Endometrium (tissue), 2 donors: ENCODE data around the gene INHBE.
"Not testable (repeated sequence)": the region's sequence is repeated elsewhere in the genome, so short reads cannot be mapped to it uniquely, and the experiment has no call there.

ENCODE experiments used
- FAIRE-seq: peaks from 2 replicates; lab custom pipeline; 2012; peaks lifted over from hg19 to GRCh38; lab: Jason Lieb, UNC
- donor health status: control.
- donor health status: control.

Gene INHBE

DNA sequence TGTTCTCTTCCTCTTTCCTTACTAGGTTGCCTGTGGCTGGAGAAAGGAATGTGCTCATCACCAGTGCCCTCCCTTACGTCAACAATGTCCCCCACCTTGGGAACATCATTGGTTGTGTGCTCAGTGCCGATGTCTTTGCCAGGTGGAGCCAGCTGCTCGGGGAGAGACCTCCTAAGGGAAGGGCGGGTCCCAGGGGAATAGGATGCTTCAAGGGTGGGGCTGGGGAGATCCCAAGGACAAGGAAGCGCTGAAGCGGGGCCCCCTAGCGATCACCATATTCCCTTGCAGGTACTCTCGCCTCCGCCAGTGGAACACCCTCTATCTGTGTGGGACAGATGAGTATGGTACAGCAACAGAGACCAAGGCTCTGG lies 43.0 kb downstream of the INHBE start:
- no peak for FAIRE-seq

DNA sequence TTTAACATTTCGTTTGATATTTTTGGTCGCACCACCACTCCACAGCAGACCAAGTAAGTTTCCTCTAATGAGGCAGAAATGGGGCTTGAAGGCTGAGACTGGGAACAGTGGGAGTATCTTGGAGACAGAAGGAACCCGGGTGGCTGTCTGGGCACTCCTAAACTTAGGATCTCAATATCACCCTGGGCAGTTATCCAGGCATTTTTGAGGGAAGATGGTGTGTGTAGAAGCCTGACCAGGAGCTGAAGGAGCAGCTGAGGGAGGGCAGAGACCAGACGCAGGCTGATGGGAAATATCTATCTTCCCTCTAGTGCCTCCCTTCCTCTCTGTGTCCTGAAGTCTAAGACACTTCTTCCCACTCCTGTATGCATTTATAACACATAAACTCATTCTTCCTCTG lies 43.5 kb downstream of the INHBE start:
- no peak for FAIRE-seq

DNA sequence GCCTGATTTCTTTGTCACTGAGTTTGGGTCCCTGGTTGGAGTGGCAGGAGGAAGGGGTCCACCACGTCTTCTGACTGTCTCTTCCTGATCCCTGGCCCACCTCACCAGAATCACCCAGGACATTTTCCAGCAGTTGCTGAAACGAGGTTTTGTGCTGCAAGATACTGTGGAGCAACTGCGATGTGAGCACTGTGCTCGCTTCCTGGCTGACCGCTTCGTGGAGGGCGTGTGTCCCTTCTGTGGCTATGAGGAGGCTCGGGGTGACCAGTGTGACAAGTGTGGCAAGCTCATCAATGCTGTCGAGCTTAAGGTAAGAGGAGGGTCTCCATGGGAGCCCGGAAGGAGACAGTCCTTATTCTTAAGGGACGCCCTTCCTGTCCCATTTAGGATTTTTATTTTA lies 45.1 kb downstream of the INHBE start:
- no peak for FAIRE-seq

DNA sequence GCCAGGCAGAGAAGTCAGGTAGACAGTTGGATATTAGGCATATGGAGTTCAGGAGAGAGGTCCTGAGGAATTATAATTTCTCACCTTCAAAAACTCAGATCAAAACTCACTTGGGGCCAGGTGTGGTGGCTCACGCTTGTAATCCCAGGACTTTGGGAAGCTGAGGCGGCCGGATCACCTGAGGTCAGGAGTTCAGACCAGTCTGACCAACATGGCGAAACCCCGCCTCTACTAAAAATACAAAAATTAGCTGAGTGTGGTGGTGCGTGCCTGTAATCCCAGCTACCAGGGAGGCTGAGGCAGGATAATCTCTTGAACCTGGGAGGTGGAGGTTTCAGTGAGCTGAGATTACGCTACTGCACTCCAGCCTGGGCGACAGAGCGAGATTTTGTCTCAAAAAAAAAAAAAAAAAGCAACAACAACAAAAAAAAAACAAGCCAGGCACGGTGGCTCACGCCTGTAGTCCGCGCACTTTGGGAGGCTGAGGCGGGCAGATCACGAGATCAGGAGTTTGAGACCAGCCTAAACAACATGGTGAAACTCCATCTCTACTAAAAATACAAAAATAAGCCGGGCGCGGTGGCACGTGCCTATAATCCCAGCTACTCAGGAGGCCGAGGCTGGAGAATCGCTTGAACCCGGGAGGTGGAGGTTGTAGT lies 47.3 kb downstream of the INHBE start:
- not testable (repeated sequence) for FAIRE-seq

DNA sequence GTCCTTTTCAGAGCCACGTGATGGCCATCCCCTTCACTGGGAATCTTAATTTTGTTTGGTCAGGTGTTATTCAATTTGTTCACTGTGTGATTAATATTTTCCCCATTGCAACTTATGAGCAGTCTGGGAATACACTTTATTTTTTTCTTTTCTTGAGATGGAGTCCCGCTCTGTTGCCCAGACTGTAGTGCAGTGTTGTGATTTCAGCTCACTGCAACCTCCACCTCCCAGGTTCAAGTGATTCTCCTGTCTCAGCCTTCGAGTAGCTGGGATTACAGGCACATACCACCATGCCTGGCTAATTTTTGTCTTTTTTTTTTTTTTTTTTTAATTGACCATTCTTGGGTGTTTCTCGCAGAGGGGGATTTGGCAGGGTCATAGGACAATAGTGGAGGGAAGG lies 51.4 kb downstream of the INHBE start:
- FAIRE-seq = not testable (repeated sequence)
